Fibroblast of the conjunctiva (primary cell): Measurements from ENCODE around the gene ATP6V0C.
A peak's percentile ranks its signal among the peaks of the same experiment; 100 is the strongest.

Experiments
- DNase-seq: peaks from one replicate; pipeline ENCODE4 v3.0.0-alpha.2; 2010; ENCODE audit warnings: low read depth

The ATP6V0C gene

DNA sequence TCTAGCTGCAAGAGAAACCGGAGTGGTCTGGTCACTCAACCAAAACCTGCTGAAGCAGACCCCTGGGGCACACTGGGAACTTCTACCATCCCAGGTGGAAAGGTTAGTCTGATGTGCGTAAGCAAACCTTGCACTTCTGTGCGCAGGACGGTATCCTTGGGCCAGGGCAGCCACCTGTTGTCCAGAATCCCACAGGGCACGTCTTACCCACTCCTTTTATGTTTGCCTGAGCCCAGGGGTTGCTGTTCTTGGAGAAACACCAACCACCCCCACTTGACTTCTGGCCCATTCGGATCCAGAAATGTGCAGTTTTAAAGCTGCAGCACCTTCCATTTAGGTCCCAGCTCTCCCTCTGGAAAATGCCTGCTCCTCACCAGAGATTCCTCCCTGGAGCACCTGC, 20.1 kb upstream of the ATP6V0C start:
- no peak for DNase-seq

DNA sequence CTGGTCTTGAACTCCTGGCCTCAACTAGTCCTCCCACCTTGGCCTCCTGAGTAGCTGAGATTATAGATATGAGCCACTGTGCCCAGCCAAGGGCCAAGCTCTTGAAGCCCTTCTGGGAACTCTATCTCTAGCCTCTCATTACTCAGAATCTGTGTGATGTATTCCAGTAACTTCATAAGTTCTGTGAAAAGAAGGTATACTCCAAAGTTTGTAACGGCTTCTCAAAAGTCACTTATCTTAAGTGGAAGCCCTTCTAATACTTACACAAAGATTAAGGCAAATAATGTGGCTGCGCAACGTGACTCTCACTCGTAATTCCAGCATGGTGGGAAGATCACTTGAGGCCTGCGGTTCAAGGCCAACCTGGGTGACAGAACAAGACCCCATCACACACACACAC, 19.1 kb upstream of the ATP6V0C start:
- DNase-seq, result no peak

- no peak for DNase-seq
These were observed 18.7 kb upstream of the ATP6V0C start for GRCh38 chr16:2495041-2495440.

GRCh38 chr16:2496223-2497115, 17.3 kb upstream of the ATP6V0C start:
- no peak for DNase-seq

- DNase-seq, result no peak
These were observed 16.6 kb upstream of the ATP6V0C start for GRCh38 chr16:2497116-2497630.

- no peak for DNase-seq
These were observed 15.9 kb upstream of the ATP6V0C start for GRCh38 chr16:2497695-2498484.

- DNase-seq, result no peak
These were observed 15.1 kb upstream of the ATP6V0C start for GRCh38 chr16:2498531-2499253.

GRCh38 chr16:2499454-2499853, 14.3 kb upstream of the ATP6V0C start:
- no peak for DNase-seq

GRCh38 chr16:2499890-2500429, 13.8 kb upstream of the ATP6V0C start:
- no peak for DNase-seq

GRCh38 chr16:2500430-2500917, 13.3 kb upstream of the ATP6V0C start:
- DNase-seq, result no peak

DNA sequence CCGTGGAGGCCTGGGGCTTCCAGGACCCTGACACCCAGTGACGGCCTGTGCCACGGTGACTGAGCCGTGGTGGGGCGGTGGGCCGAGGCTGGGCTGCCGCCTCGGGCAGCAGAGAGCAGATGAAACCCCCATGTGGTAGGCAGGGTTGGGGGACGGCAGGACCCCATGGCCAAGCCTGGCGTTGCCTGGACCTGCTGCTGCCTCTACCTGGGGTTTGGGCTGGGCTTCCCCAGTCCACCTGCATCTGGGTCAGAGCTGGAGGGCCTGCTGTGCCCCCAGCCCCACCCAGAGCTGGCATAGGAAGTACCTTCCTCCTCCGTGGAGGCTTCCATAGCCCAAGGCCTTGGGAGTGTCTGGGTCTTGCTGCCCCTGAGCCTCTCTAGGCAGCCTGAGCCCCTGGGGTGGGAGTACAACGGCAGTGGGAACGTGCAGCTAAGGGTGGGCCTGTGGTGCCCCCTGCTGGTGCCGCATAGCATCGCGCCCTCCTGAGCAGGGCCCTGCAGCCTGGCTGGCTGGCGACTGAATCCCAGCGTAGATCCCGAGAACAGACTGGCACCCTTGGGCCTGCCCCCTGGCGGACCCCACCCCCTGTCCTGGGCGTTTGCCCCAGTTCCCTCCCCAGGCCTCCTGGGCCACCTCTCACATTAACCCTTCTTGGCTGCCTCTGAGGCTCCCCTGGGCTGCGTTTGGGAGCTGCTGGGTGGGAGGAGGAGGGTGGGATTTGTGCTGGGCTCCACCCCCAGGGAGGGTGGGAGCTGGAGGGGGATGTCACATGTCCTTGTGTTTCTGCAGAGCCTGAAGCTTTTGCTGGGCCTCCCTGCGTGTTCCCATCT, 12.6 kb upstream of the ATP6V0C start:
- peak; percentile 79 for DNase-seq

GRCh38 chr16:2501946-2502895, 11.5 kb upstream of the ATP6V0C start:
- DNase-seq, result no peak

GRCh38 chr16:2505695-2506094, 8.1 kb upstream of the ATP6V0C start:
- no peak for DNase-seq

DNA sequence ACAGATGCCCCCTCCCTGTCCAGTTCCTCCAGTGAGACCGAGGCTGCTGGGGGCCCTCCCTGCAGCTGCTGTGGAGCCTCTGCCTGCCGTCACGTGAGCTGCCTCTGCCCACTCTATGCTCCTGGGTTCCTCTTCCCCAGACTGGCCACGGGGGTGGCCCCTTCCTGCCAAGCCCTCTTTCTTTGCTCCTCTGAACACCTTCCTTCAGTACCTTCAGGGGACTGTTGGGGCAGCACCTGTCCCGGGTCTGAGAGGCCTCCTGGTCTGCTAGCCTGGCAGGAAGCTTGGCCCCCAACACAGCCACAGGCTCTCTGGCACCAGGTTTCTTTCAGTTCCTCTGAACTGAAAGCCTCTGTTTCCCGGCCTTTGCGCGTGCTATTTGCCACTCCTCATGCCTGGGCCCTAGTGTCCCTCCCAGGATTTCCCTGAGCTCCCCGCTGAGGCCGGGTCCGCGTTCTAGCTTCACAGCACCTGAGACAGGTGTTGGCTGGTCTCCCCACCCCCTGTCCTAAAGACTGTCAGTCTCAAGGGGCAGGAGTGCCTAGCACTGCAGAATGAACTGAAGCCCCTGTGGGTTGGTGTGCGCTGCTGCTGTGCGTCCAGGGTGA, 6.6 kb upstream of the ATP6V0C start:
- DNase-seq, result no peak

GRCh38 chr16:2507665-2508064, 6.1 kb upstream of the ATP6V0C start:
- DNase-seq, result no peak

- no peak for DNase-seq
These were observed 4.9 kb upstream of the ATP6V0C start for GRCh38 chr16:2508722-2509400.

- DNase-seq, result no peak
These were observed 2.5 kb upstream of the ATP6V0C start for GRCh38 chr16:2511128-2511800.
